A549 (cell line): ENCODE results near the gene GKN1.

ENCODE experiments used
- ESRRA ChIP-seq: fragments of 150-350 bp; IDR thresholded peaks from 2 replicates; pipeline ENCODE4 v1.6.1; 2014; ENCODE audit warnings: mild to moderate bottlenecking, low read length, borderline replicate concordance
- MAFK ChIP-seq: fragments of 450-650 bp; IDR thresholded peaks from 2 replicates; pipeline ENCODE4 v1.6.1; 2014; ENCODE audit not compliant: partially characterized antibody
- POLR2A ChIP-seq: IDR thresholded peaks from 2 replicates; pipeline ENCODE4 v1.6.1; 2012; ENCODE audit warnings: mild to moderate bottlenecking, low read length
- SMC3 ChIP-seq: fragments of >200 bp; sonication (Bioruptor Twin); formaldehyde crosslinking; IDR thresholded peaks from 3 replicates; pipeline ENCODE4 v1.6.1; 2018; ENCODE audit warnings: inconsistent platforms
- TF ChIP-seq, protein P1 (sequence below): fragments of >200 bp; sonication (Bioruptor Twin); formaldehyde crosslinking; IDR thresholded peaks from 3 replicates; pipeline ENCODE4 v1.5.1; 2016
- TF ChIP-seq, protein P2 (sequence below): IDR thresholded peaks from 2 replicates; pipeline ENCODE4 v1.6.1; 2012

DNA sequence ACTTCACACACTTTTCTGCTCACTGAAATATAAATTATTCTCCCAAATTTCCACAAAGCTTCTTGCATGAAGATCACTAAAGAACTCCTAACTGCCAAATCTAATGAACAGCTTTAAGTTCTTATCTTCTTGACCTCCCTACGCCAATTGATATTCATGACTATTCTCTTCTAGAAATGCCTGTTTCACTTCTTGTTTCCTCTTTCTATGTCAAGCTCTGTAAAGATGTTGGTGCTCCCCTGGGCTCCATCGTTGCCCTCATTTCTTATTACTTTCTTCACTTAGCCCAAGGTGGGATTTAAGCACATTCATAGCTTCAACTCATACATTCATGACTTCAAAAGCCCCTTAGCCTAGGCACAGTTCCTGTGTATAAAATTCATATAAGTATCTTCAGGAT is 29.3 kb downstream of the GKN1 start:
- TF ChIP-seq MAFK (no peak), ESRRA (no peak), SMC3 (no peak), POLR2A (no peak)
- TF ChIP-seq, protein P1, sequence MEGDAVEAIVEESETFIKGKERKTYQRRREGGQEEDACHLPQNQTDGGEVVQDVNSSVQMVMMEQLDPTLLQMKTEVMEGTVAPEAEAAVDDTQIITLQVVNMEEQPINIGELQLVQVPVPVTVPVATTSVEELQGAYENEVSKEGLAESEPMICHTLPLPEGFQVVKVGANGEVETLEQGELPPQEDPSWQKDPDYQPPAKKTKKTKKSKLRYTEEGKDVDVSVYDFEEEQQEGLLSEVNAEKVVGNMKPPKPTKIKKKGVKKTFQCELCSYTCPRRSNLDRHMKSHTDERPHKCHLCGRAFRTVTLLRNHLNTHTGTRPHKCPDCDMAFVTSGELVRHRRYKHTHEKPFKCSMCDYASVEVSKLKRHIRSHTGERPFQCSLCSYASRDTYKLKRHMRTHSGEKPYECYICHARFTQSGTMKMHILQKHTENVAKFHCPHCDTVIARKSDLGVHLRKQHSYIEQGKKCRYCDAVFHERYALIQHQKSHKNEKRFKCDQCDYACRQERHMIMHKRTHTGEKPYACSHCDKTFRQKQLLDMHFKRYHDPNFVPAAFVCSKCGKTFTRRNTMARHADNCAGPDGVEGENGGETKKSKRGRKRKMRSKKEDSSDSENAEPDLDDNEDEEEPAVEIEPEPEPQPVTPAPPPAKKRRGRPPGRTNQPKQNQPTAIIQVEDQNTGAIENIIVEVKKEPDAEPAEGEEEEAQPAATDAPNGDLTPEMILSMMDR: no peak
- TF ChIP-seq, protein P2, sequence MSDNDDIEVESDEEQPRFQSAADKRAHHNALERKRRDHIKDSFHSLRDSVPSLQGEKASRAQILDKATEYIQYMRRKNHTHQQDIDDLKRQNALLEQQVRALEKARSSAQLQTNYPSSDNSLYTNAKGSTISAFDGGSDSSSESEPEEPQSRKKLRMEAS: no peak
